NB4 (cell line): ENCODE results near the gene PNPT1.

ENCODE experiments used
- POLR2A ChIP-seq: IDR thresholded peaks from 2 replicates; pipeline ENCODE4 v1.6.1; 2011; ENCODE audit warnings: mild to moderate bottlenecking; ENCODE audit not compliant: insufficient read length; ENCODE audit errors: extremely low read depth
- TF ChIP-seq, protein P1 (sequence below): IDR thresholded peaks from one replicate; pipeline ENCODE4 v1.5.1; 2012; ENCODE audit warnings: low read depth, low read length
- TF ChIP-seq, protein P2 (sequence below): IDR thresholded peaks from 2 replicates; pipeline ENCODE4 v1.6.1; 2011; ENCODE audit warnings: low read depth, low read length

DNA sequence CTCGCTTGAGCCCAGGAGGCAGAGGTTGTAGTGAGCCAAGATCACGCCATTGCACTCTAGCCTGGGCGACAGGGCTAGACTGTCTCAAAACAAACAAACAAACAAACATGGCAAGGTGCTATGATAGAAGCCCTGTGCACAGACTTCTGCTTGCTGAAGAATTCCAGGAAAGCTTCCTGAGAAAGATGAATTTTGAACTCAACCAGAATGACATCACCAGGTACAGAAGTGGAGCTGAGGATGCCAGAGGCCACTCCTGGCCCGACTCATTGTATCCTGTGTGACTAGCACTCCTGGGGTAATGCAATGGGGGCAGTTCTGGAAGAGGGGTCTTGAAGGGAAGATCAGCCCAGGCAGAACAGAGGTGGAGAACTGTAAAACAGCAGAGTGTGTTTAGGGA, 22.0 kb upstream of the PNPT1 start:
- TF ChIP-seq, protein P1, sequence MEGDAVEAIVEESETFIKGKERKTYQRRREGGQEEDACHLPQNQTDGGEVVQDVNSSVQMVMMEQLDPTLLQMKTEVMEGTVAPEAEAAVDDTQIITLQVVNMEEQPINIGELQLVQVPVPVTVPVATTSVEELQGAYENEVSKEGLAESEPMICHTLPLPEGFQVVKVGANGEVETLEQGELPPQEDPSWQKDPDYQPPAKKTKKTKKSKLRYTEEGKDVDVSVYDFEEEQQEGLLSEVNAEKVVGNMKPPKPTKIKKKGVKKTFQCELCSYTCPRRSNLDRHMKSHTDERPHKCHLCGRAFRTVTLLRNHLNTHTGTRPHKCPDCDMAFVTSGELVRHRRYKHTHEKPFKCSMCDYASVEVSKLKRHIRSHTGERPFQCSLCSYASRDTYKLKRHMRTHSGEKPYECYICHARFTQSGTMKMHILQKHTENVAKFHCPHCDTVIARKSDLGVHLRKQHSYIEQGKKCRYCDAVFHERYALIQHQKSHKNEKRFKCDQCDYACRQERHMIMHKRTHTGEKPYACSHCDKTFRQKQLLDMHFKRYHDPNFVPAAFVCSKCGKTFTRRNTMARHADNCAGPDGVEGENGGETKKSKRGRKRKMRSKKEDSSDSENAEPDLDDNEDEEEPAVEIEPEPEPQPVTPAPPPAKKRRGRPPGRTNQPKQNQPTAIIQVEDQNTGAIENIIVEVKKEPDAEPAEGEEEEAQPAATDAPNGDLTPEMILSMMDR: no peak
- TF ChIP-seq POLR2A: no peak
- TF ChIP-seq, protein P2, sequence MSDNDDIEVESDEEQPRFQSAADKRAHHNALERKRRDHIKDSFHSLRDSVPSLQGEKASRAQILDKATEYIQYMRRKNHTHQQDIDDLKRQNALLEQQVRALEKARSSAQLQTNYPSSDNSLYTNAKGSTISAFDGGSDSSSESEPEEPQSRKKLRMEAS: no peak
